Measurements from ENCODE around the gene TEX10.
A peak's percentile ranks its signal among the peaks of the same experiment; 100 is the strongest.

The TEX10 gene

GRCh38 chr9:100375658-100376057 lies 22.9 kb upstream of the TEX10 start:
- no peaks in the 10 kb centered on the region for H3K27me3 ChIP-seq (ENCODE audit: insufficient read depth, poor library complexity, severe bottlenecking)
- no peaks in the 10 kb centered on the region for H3K9me3 ChIP-seq (ENCODE audit: severe bottlenecking)
- peak; percentile 51; the same call in 2 of the 3 replicates for ATAC-seq (ENCODE audit: low read depth)
- TF ChIP-seq CTCF (IDR thresholded peaks at IDR 0.05; ENCODE audit: poor library complexity, severe bottlenecking) = no peak
- H3K36me3 ChIP-seq (ENCODE audit: low read depth) = no peaks in the 10 kb centered on the region
- H3K4me3 ChIP-seq (ENCODE audit: severe bottlenecking) = no peak overlapping the region
- peaks cover 25% of the 10 kb centered on the region for H3K4me1 ChIP-seq (ENCODE audit: insufficient read depth, poor library complexity, severe bottlenecking)
- no peak for DNase-seq (ENCODE audit: low spot score)
- no peak overlapping the region for H3K27ac ChIP-seq (ENCODE audit: poor library complexity, severe bottlenecking)

- TF ChIP-seq CTCF (IDR thresholded peaks at IDR 0.05; ENCODE audit: poor library complexity, severe bottlenecking) = no peak
Measured at GRCh38 chr9:100372648-100373047, 19.9 kb upstream of the TEX10 start.

GRCh38 chr9:100370064-100370723 lies 17.5 kb upstream of the TEX10 start:
- ATAC-seq (ENCODE audit: low read depth) (no peak), DNase-seq (ENCODE audit: low spot score) (no peak)
- Histone ChIP-seq H3K27me3 (ENCODE audit: insufficient read depth, poor library complexity, severe bottlenecking) (no peaks in the 10 kb centered on the region), H3K27ac (ENCODE audit: poor library complexity, severe bottlenecking) (no peak overlapping the region), H3K36me3 (ENCODE audit: low read depth) (no peaks in the 10 kb centered on the region), H3K4me3 (ENCODE audit: severe bottlenecking) (no peak overlapping the region), H3K9me3 (ENCODE audit: severe bottlenecking) (no peaks in the 10 kb centered on the region), H3K4me1 (ENCODE audit: insufficient read depth, poor library complexity, severe bottlenecking) (peaks cover 7% of the 10 kb centered on the region)
- TF ChIP-seq CTCF (IDR thresholded peaks at IDR 0.05; ENCODE audit: poor library complexity, severe bottlenecking) = peak; percentile 18

More at GRCh38 chr9:100372648-100373047, 19.9 kb upstream of the TEX10 start:
- peaks cover 11% of the 10 kb centered on the region for H3K4me1 ChIP-seq (ENCODE audit: insufficient read depth, poor library complexity, severe bottlenecking)
- ATAC-seq (ENCODE audit: low read depth) (no peak), DNase-seq (ENCODE audit: low spot score) (no peak)
- no peaks in the 10 kb centered on the region for H3K9me3 ChIP-seq (ENCODE audit: severe bottlenecking)
- H3K36me3 ChIP-seq (ENCODE audit: low read depth) = no peaks in the 10 kb centered on the region
- H3K4me3 ChIP-seq (ENCODE audit: severe bottlenecking) = no peak overlapping the region
- H3K27ac ChIP-seq (ENCODE audit: poor library complexity, severe bottlenecking) = peak overlapping the region; percentile 21
- H3K27me3 ChIP-seq (ENCODE audit: insufficient read depth, poor library complexity, severe bottlenecking) = no peaks in the 10 kb centered on the region

GRCh38 chr9:100368672-100369071 lies 15.9 kb upstream of the TEX10 start:
- DNase-seq (ENCODE audit: low spot score) (no peak), ATAC-seq (ENCODE audit: low read depth) (no peak)
- Histone ChIP-seq H3K4me3 (ENCODE audit: severe bottlenecking) (no peak overlapping the region), H3K4me1 (ENCODE audit: insufficient read depth, poor library complexity, severe bottlenecking) (peaks cover 7% of the 10 kb centered on the region), H3K36me3 (ENCODE audit: low read depth) (no peaks in the 10 kb centered on the region), H3K9me3 (ENCODE audit: severe bottlenecking) (no peaks in the 10 kb centered on the region), H3K27me3 (ENCODE audit: insufficient read depth, poor library complexity, severe bottlenecking) (no peaks in the 10 kb centered on the region), H3K27ac (ENCODE audit: poor library complexity, severe bottlenecking) (no peak overlapping the region)
- no peak for TF ChIP-seq CTCF (IDR thresholded peaks at IDR 0.05; ENCODE audit: poor library complexity, severe bottlenecking)

- H3K9me3 ChIP-seq (ENCODE audit: severe bottlenecking) = no peaks in the 10 kb centered on the region
- no peak for ATAC-seq (ENCODE audit: low read depth)
- no peak for DNase-seq (ENCODE audit: low spot score)
Measured at GRCh38 chr9:100366121-100366520, 13.4 kb upstream of the TEX10 start.

More at GRCh38 chr9:100366121-100366520, 13.4 kb upstream of the TEX10 start:
- H3K27me3 ChIP-seq (ENCODE audit: insufficient read depth, poor library complexity, severe bottlenecking) = no peaks in the 10 kb centered on the region
- no peak for TF ChIP-seq CTCF (IDR thresholded peaks at IDR 0.05; ENCODE audit: poor library complexity, severe bottlenecking)
- H3K4me3 ChIP-seq (ENCODE audit: severe bottlenecking) = no peak overlapping the region
- no peaks in the 10 kb centered on the region for H3K4me1 ChIP-seq (ENCODE audit: insufficient read depth, poor library complexity, severe bottlenecking)
- no peak overlapping the region for H3K27ac ChIP-seq (ENCODE audit: poor library complexity, severe bottlenecking)
- no peaks in the 10 kb centered on the region for H3K36me3 ChIP-seq (ENCODE audit: low read depth)

All from RWPE2 (cell line).